D721Med (cell line): ENCODE measurements around the gene LCK.

Experiments used
- DNase-seq: peaks from one replicate; pipeline ENCODE4 v3.0.0; 2011; ENCODE audit warnings: low spot score; ENCODE audit not compliant: insufficient read length
- FAIRE-seq: peaks from 2 replicates; lab custom pipeline; 2011; peaks lifted over from hg19 to GRCh38; lab: Jason Lieb, UNC
- TF ChIP-seq, protein P1 (sequence below): IDR thresholded peaks from 2 replicates; pipeline ENCODE4 v1.5.1; 2012; ENCODE audit warnings: mild to moderate bottlenecking, control low read depth; ENCODE audit not compliant: insufficient read depth; ENCODE audit errors: missing control alignments

The LCK gene

DNA sequence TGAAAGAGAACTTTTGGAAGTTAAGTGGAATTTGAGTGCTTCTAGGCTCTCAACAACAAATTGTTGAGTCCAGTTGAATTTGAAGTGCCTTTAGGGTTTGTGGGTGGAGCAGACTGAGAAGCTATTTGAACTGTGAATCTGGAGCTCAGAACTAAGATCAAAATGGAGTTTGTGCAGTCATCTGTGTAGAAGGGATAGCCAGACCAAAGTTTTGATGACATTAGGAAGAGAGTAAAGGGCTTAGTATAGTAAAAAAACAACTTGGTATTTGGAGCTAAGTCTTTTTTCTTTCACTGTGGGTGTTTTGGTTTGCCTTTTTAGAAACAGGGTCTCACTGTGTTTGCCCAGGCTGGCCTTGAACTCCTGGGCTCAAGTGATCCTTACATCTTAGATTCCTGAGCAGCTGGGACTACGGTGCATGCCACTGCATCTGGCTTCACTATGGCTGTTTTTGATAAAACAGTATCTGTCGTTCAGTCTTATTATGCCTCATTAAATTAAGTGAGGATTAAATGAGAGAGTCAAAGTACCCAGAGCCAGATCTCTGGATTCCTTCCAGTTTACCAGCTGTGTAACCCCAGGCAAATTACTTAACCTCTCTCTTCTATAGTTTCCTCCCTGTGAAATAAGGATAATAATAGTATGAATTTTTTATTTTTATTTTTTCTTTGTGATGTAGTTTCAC lies 60.8 kb downstream of the LCK start:
- DNase-seq (no peak), FAIRE-seq (no peak)
- TF ChIP-seq, protein P1, sequence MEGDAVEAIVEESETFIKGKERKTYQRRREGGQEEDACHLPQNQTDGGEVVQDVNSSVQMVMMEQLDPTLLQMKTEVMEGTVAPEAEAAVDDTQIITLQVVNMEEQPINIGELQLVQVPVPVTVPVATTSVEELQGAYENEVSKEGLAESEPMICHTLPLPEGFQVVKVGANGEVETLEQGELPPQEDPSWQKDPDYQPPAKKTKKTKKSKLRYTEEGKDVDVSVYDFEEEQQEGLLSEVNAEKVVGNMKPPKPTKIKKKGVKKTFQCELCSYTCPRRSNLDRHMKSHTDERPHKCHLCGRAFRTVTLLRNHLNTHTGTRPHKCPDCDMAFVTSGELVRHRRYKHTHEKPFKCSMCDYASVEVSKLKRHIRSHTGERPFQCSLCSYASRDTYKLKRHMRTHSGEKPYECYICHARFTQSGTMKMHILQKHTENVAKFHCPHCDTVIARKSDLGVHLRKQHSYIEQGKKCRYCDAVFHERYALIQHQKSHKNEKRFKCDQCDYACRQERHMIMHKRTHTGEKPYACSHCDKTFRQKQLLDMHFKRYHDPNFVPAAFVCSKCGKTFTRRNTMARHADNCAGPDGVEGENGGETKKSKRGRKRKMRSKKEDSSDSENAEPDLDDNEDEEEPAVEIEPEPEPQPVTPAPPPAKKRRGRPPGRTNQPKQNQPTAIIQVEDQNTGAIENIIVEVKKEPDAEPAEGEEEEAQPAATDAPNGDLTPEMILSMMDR = no peak

DNA sequence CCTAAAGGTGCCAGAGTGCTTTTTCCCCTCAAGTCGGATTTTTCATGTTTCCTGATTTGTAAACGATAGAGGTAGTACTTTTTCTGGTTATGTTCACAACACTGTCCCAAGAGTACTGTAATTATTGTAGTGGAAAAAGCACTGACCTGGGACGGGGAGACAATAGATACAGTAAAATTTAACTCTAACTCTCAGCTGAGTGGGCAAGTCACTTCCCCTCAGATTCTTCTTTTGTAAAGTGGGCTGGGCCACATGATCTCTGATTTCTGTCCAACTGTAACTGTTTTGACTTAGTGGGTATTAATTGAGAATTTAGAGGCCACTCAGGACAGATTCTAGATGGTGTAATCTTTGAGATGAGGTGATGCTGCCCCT lies 65.8 kb downstream of the LCK start:
- DNase-seq (no peak), FAIRE-seq (no peak)
- TF ChIP-seq, protein P1 = no peak

DNA sequence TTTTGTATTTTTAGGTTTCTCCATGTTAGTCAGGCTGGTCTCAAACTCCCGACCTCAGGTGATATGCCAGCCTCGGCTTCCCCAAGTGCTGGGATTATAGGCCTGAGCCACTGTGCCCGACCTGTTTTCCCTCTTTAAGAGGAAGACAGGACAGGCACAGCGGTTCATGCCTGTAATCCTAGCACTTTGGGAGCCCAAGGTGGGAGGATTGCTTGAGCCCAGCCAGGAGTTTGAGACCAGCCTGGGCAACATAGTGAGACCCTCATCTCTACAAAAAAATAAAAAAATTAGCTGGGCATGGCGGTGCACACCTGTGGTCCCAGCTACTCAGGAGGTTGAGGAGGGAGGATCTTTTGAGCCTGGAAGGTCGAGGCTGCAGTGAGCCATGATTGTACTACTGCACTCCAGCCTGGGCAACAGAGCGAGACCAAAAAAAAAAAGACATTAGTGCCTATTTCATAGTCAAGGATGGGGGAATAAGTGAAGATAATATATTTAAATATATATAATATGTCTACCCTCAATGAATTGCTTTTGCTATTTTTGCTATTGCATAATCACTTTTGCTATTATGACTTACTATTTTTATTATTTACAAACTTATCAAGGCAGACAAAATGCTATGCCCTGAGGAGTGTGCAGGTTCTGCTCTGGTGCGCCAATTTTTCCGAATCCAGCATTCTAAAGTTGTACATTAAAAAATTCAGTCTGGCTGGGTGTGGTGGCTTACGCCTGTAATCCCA lies 67.2 kb downstream of the LCK start:
- DNase-seq (no peak), FAIRE-seq (no peak)
- TF ChIP-seq, protein P1 = no peak

DNA sequence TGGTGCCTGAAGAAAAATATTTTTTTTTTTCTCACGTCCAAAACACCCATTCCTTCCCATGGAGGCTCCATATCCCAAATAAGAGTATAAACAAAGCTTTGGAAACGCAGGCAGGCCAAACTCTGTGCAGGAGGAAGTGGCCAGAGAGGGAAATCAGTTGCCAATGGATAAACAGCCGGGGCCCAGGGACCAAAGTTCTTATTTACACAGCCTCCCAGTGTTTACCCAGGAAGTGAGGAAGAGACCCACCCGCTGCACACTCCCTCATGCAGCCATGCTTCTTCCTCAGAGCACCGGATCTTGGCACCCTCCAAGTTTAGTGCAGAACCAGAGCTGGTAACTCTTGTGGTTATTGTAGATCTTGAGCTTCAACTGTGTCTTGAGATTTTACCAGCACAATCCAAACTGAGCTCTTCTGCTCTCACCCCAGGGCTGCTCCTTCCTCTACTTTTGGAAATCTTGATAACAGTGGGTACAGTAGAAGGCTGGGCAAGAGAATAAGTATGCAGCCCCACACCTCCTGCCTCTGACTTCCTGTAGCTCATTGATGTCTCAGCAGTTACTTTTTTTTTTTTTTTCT lies 70.7 kb downstream of the LCK start:
- TF ChIP-seq, protein P1 = no peak
- FAIRE-seq (no peak), DNase-seq (no peak)

DNA sequence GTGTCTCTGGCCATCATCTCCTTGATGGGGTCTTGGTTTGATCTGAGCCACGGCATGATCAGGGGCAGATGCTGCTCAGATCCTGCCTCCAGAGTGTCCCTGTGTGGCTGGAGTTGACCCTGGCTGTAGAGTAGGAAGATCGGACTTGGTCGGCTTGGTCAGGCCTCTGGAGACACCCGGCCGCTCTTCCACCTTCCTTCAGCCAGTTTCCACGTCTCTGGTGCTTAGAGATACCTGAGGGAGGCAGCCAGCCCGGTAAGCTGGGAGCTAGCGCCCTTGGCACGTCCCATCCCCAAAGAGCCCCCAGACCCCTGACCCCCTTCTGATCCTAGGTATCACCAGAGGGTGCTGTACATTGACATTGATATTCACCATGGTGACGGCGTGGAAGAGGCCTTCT lies 76.1 kb downstream of the LCK start:
- FAIRE-seq (no peak), DNase-seq (no peak)
- TF ChIP-seq, protein P1 = no peak

DNA sequence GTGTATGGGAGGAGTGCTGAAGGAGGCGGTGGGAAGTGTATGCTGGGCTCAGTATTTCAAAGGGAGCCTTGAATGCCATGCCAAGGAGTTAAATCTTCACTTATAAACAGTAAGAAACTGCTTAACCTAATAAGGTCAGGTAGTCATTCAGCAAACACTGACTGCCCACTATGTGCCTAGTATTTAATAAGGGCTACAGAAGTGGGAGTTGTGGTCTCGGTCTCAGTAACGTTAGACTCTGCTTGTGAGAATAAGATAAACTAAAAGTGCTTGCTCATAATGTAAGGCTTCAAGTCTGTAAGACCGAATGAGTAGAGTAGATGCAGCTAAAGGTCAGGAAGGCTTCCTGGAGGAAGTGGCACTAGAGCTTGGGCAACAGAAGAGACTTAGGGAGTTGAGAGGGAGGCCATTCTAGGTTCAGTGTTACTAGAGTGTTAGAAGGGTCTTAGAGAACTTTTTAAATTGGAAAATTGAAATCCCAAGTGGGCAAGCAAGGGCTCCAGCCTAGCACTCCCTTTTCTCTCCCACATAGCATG lies 78.9 kb downstream of the LCK start:
- no peak for FAIRE-seq
- TF ChIP-seq, protein P1 = no peak
- no peak for DNase-seq
